GM21786 (cell line): ENCODE data around the gene IL1RAPL2.
"Not testable (repeated sequence)": the region's sequence is repeated elsewhere in the genome, so short reads cannot be mapped to it uniquely, and the experiment has no call there.

Experiments
- ATAC-seq: cut with Tn5 transposase; IDR thresholded peaks from one replicate; pipeline ENCODE4 v1.9.1; 2021; ENCODE audit not compliant: unreplicated experiment

The IL1RAPL2 gene

GRCh38 chrX:105753411-105753810 lies 1187.4 kb downstream of the IL1RAPL2 start:
- no peak for ATAC-seq

- ATAC-seq = no peak
Observed at GRCh38 chrX:105754286-105754964, 1188.4 kb downstream of the IL1RAPL2 start.

- no peak for ATAC-seq
Observed at GRCh38 chrX:105755109-105755508, 1189.1 kb downstream of the IL1RAPL2 start.

GRCh38 chrX:105758754-105759153 lies 1192.8 kb downstream of the IL1RAPL2 start:
- no peak for ATAC-seq

GRCh38 chrX:105759598-105759997 lies 1193.6 kb downstream of the IL1RAPL2 start:
- no peak for ATAC-seq

GRCh38 chrX:105765691-105766090 lies 1199.7 kb downstream of the IL1RAPL2 start:
- ATAC-seq = no peak

- ATAC-seq = no peak
Observed at GRCh38 chrX:105773801-105774200, 1207.8 kb downstream of the IL1RAPL2 start.

- ATAC-seq = no peak
Observed at GRCh38 chrX:105775679-105776078, 1209.7 kb downstream of the IL1RAPL2 start.

- ATAC-seq = no peak
Observed at GRCh38 chrX:105781804-105782203, 1215.8 kb downstream of the IL1RAPL2 start.

GRCh38 chrX:105796877-105797276 lies 1230.9 kb downstream of the IL1RAPL2 start:
- not testable (repeated sequence) for ATAC-seq

- no peak for ATAC-seq
Observed at GRCh38 chrX:105803891-105804290, 1237.9 kb downstream of the IL1RAPL2 start.

- not testable (repeated sequence) for ATAC-seq
Observed at GRCh38 chrX:105805655-105806054, 1239.7 kb downstream of the IL1RAPL2 start.

- ATAC-seq = no peak
Observed at GRCh38 chrX:105816517-105816916, 1250.5 kb downstream of the IL1RAPL2 start.
